ENCODE measurements around the gene GADL1.

DNA sequence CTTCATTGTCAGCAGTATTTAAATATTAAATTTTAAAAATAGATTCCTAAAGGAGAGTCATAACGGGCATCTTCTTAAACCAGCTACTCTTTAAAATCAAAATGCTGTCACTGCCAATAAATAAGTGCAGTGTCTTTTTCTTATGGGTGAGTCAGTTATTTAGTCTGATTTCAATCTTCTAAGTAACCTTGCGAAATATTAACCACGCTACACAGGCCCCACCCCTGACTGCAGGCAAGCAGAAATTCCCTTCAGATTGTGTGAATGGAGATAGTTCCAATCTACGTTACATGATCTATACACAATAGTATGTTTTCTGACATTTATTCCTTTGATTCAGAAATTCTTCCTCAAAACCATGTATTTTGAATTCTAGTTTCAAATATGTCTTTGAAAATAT is 141.5 kb downstream of the GADL1 start:
- TF ChIP-seq, protein P1, sequence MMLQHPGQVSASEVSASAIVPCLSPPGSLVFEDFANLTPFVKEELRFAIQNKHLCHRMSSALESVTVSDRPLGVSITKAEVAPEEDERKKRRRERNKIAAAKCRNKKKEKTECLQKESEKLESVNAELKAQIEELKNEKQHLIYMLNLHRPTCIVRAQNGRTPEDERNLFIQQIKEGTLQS (IDR thresholded peaks at IDR 0.05): no peak
- TF ChIP-seq CEBPB (IDR thresholded peaks at IDR 0.05; ENCODE audit: low read depth) (peak; percentile 81), EZH2phosphoT487 (IDR thresholded peaks at IDR 0.05; ENCODE audit: borderline replicate concordance) (no peak)
